ENCODE results near the gene INF2.
"Not testable (repeated sequence)": the region's sequence is repeated elsewhere in the genome, so short reads cannot be mapped to it uniquely, and the experiment has no call there.

The INF2 gene

GRCh38 chr14:104726600-104727451 is 37.4 kb downstream of the INF2 start:
- H2AK5ac ChIP-seq (ENCODE audit: low read length) = no peak overlapping the region

GRCh38 chr14:104728631-104729030 is 39.2 kb downstream of the INF2 start:
- no CpG with 5 or more reads among the region's 17 CpGs for WGBS (ENCODE audit: extremely low coverage, insufficient coverage, insufficient read length)
- H3K27me3 ChIP-seq (ENCODE audit: insufficient read depth, low read length) = no peaks in the 10 kb centered on the region

More at GRCh38 chr14:104726600-104727451, 37.4 kb downstream of the INF2 start:
- no peak overlapping the region for H4K12ac ChIP-seq (ENCODE audit: low read depth, low read length)
- H3K23ac ChIP-seq (ENCODE audit: low read length) = no peak overlapping the region
- peak in 1 of 2 donors; percentile 65 for DNase-seq
- no peak overlapping the region for H3K9ac ChIP-seq (ENCODE audit: low read length)
- no peak overlapping the region for H2BK12ac ChIP-seq (ENCODE audit: low read length)
- H4K91ac ChIP-seq (ENCODE audit: low read depth, low read length) = no peak overlapping the region
- no peak overlapping the region for H3K4me3 ChIP-seq (ENCODE audit: low read depth, low read length)
- no peak overlapping the region for H3K4ac ChIP-seq (ENCODE audit: low read depth, low read length)
- H2BK5ac ChIP-seq (ENCODE audit: low read depth, low read length, poor library complexity) = no peak overlapping the region
- no peak overlapping the region for H3K18ac ChIP-seq (ENCODE audit: low read length)
- no peak overlapping the region for H4K8ac ChIP-seq (ENCODE audit: low read depth, low read length)
- peaks cover 2% of the 10 kb centered on the region for H3K79me1 ChIP-seq (ENCODE audit: low read length)
- no peak overlapping the region for H3K27ac ChIP-seq (ENCODE audit: low read depth, low read length)
- WGBS (ENCODE audit: extremely low coverage, insufficient coverage, insufficient read length) = no CpG with 5 or more reads among the region's 21 CpGs
- H2BK120ac ChIP-seq (ENCODE audit: insufficient read depth, low read length, poor library complexity) = no peak overlapping the region
- peaks cover 3 to 16% of the 10 kb centered on the region in 2 experiments for H3K4me1 ChIP-seq (ENCODE audit: control insufficient read depth in 1 of 2, insufficient read depth in 2 of 2, low read length in 2 of 2)
- no peak overlapping the region for H3K4me2 ChIP-seq (ENCODE audit: low read length)
- H3K36me3 ChIP-seq (ENCODE audit: control insufficient read depth in 1 of 2, insufficient read depth in 2 of 2, low read length in 2 of 2) = peaks cover under 1 to 2% of the 10 kb centered on the region in 2 experiments
- peaks cover 2% of the 10 kb centered on the region for H3K79me2 ChIP-seq (ENCODE audit: control insufficient read depth, insufficient read depth, low read length, poor library complexity)
- peaks cover 3% of the 10 kb centered on the region for H3K9me3 ChIP-seq (ENCODE audit: insufficient read depth, low read depth, low read length)
- H3K27me3 ChIP-seq (ENCODE audit: insufficient read depth, low read length) = no peaks in the 10 kb centered on the region
- no peak overlapping the region for H2AFZ ChIP-seq (ENCODE audit: insufficient read depth, low read length, poor library complexity)
- H3K14ac ChIP-seq (ENCODE audit: low read length) = no peak overlapping the region

GRCh38 chr14:104729176-104729834 is 39.9 kb downstream of the INF2 start:
- not testable (repeated sequence) for H3K36me3 ChIP-seq (ENCODE audit: control insufficient read depth in 1 of 2, insufficient read depth in 2 of 2, low read length in 2 of 2); H2AFZ ChIP-seq (ENCODE audit: insufficient read depth, low read length, poor library complexity); H3K4me3 ChIP-seq (ENCODE audit: low read depth, low read length); H3K79me2 ChIP-seq (ENCODE audit: control insufficient read depth, insufficient read depth, low read length, poor library complexity); H3K79me1 ChIP-seq (ENCODE audit: low read length); H3K27me3 ChIP-seq (ENCODE audit: insufficient read depth, low read length); H2BK120ac ChIP-seq (ENCODE audit: insufficient read depth, low read length, poor library complexity); H2BK5ac ChIP-seq (ENCODE audit: low read depth, low read length, poor library complexity); H3K9ac ChIP-seq (ENCODE audit: low read length); H4K8ac ChIP-seq (ENCODE audit: low read depth, low read length); H4K91ac ChIP-seq (ENCODE audit: low read depth, low read length); H4K12ac ChIP-seq (ENCODE audit: low read depth, low read length); H2AK5ac ChIP-seq (ENCODE audit: low read length); H3K14ac ChIP-seq (ENCODE audit: low read length); H3K4ac ChIP-seq (ENCODE audit: low read depth, low read length); H3K4me1 ChIP-seq (ENCODE audit: control insufficient read depth in 1 of 2, insufficient read depth in 2 of 2, low read length in 2 of 2); H3K4me2 ChIP-seq (ENCODE audit: low read length); H2BK12ac ChIP-seq (ENCODE audit: low read length); H3K9me3 ChIP-seq (ENCODE audit: insufficient read depth, low read depth, low read length); H3K27ac ChIP-seq (ENCODE audit: low read depth, low read length); H3K23ac ChIP-seq (ENCODE audit: low read length); H3K18ac ChIP-seq (ENCODE audit: low read length)
- WGBS (ENCODE audit: extremely low coverage, insufficient coverage, insufficient read length) = no CpG with 5 or more reads among the region's 73 CpGs
- peak; percentile 61 to 84 for DNase-seq

More at GRCh38 chr14:104728631-104729030, 39.2 kb downstream of the INF2 start:
- H3K4me2 ChIP-seq (ENCODE audit: low read length) = no peak overlapping the region
- peaks cover 0 to 11% of the 10 kb centered on the region in 2 experiments for H3K4me1 ChIP-seq (ENCODE audit: control insufficient read depth in 1 of 2, insufficient read depth in 2 of 2, low read length in 2 of 2)
- H4K8ac ChIP-seq (ENCODE audit: low read depth, low read length) = no peak overlapping the region
- no peak overlapping the region for H3K14ac ChIP-seq (ENCODE audit: low read length)
- DNase-seq = no peak
- no peak overlapping the region for H2AK5ac ChIP-seq (ENCODE audit: low read length)
- H3K9me3 ChIP-seq (ENCODE audit: insufficient read depth, low read depth, low read length) = peaks cover 3% of the 10 kb centered on the region
- H3K4me3 ChIP-seq (ENCODE audit: low read depth, low read length) = no peak overlapping the region
- H4K12ac ChIP-seq (ENCODE audit: low read depth, low read length) = no peak overlapping the region
- H2BK5ac ChIP-seq (ENCODE audit: low read depth, low read length, poor library complexity) = no peak overlapping the region
- no peak overlapping the region for H2BK12ac ChIP-seq (ENCODE audit: low read length)
- peaks cover 2% of the 10 kb centered on the region for H3K79me2 ChIP-seq (ENCODE audit: control insufficient read depth, insufficient read depth, low read length, poor library complexity)
- no peak overlapping the region for H3K4ac ChIP-seq (ENCODE audit: low read depth, low read length)
- no peak overlapping the region for H3K27ac ChIP-seq (ENCODE audit: low read depth, low read length)
- no peak overlapping the region for H3K18ac ChIP-seq (ENCODE audit: low read length)
- no peak overlapping the region for H2AFZ ChIP-seq (ENCODE audit: insufficient read depth, low read length, poor library complexity)
- H3K79me1 ChIP-seq (ENCODE audit: low read length) = peaks cover 2% of the 10 kb centered on the region
- H3K23ac ChIP-seq (ENCODE audit: low read length) = no peak overlapping the region
- no peak overlapping the region for H3K9ac ChIP-seq (ENCODE audit: low read length)
- no peak overlapping the region for H4K91ac ChIP-seq (ENCODE audit: low read depth, low read length)
- H3K36me3 ChIP-seq (ENCODE audit: control insufficient read depth in 1 of 2, insufficient read depth in 2 of 2, low read length in 2 of 2) = no peaks in the 10 kb centered on the region
- no peak overlapping the region for H2BK120ac ChIP-seq (ENCODE audit: insufficient read depth, low read length, poor library complexity)

GRCh38 chr14:104729835-104730181 is 40.4 kb downstream of the INF2 start:
- peak; percentile 41 to 47 for DNase-seq
- Histone ChIP-seq H4K8ac (ENCODE audit: low read depth, low read length) (no peak overlapping the region), H2AK5ac (ENCODE audit: low read length) (no peak overlapping the region), H2AFZ (ENCODE audit: insufficient read depth, low read length, poor library complexity) (no peak overlapping the region), H3K79me2 (ENCODE audit: control insufficient read depth, insufficient read depth, low read length, poor library complexity) (no peaks in the 10 kb centered on the region), H3K23ac (ENCODE audit: low read length) (no peak overlapping the region), H3K9me3 (ENCODE audit: insufficient read depth, low read depth, low read length) (peaks cover 3% of the 10 kb centered on the region), H4K91ac (ENCODE audit: low read depth, low read length) (no peak overlapping the region), H3K9ac (ENCODE audit: low read length) (no peak overlapping the region), H3K4me3 (ENCODE audit: low read depth, low read length) (no peak overlapping the region), H2BK120ac (ENCODE audit: insufficient read depth, low read length, poor library complexity) (no peak overlapping the region), H3K4me1 (ENCODE audit: control insufficient read depth in 1 of 2, insufficient read depth in 2 of 2, low read length in 2 of 2) (peaks cover 0 to 4% of the 10 kb centered on the region in 2 experiments), H3K18ac (ENCODE audit: low read length) (no peak overlapping the region), H3K27me3 (ENCODE audit: insufficient read depth, low read length) (no peaks in the 10 kb centered on the region), H3K4ac (ENCODE audit: low read depth, low read length) (no peak overlapping the region), H3K4me2 (ENCODE audit: low read length) (no peak overlapping the region), H4K12ac (ENCODE audit: low read depth, low read length) (no peak overlapping the region), H3K14ac (ENCODE audit: low read length) (no peak overlapping the region), H3K79me1 (ENCODE audit: low read length) (no peaks in the 10 kb centered on the region), H2BK12ac (ENCODE audit: low read length) (no peak overlapping the region), H3K27ac (ENCODE audit: low read depth, low read length) (no peak overlapping the region), H3K36me3 (ENCODE audit: control insufficient read depth in 1 of 2, insufficient read depth in 2 of 2, low read length in 2 of 2) (no peaks in the 10 kb centered on the region), H2BK5ac (ENCODE audit: low read depth, low read length, poor library complexity) (no peak overlapping the region)
- no CpG with 5 or more reads among the region's 16 CpGs for WGBS (ENCODE audit: extremely low coverage, insufficient coverage, insufficient read length)
